ENCODE data around the gene RPF1.

Gene RPF1

GRCh38 chr1:84478876-84479868 is at the start of gene RPF1 (continued):
- TF ChIP-seq BCL11A (tag by site-specific recombination; IDR thresholded peaks at IDR 0.05; ENCODE audit: low read depth) = no peak
- no peak for TF ChIP-seq ZSCAN18 (tag by site-specific recombination; IDR thresholded peaks at IDR 0.05)
- no peak for TF ChIP-seq ZNF266 (tag by site-specific recombination; IDR thresholded peaks at IDR 0.05; ENCODE audit: low read depth)

GRCh38 chr1:84430546-84430945 is 48.5 kb upstream of the RPF1 start:
- Histone ChIP-seq H3K36me3 (ENCODE audit: control insufficient read depth in 2 of 2, insufficient read depth in 1 of 2, low read length in 2 of 2) (no peaks in the 10 kb centered on the region), H3K4me1 (ENCODE audit: control insufficient read depth, insufficient read depth, low read length) (no peaks in the 10 kb centered on the region), H3K4me3 (ENCODE audit: low read depth, low read length) (no peak overlapping the region), H3K27ac (ENCODE audit: extremely low read depth, low read depth, low read length) (no peak overlapping the region), H3K9me3 (ENCODE audit: control insufficient read depth, insufficient read depth, low read depth, low read length) (no peaks in the 10 kb centered on the region)
- TF ChIP-seq ZNF10 (tag by site-specific recombination; IDR thresholded peaks at IDR 0.05) = no peak
- TF ChIP-seq ZXDB (tag by site-specific recombination; IDR thresholded peaks at IDR 0.05) = no peak
- TF ChIP-seq PRDM2 (tag by site-specific recombination; IDR thresholded peaks at IDR 0.05; ENCODE audit: borderline replicate concordance) = no peak
- no peak for TF ChIP-seq ZNF488 (tag by site-specific recombination; IDR thresholded peaks at IDR 0.05)
- ChIA-PET POLR2A (no interaction called here), CTCF (interaction anchor here (0.5 to 0.6 kb wide), 4 partner anchors 19 to 454 kb away, joined by 3 to 4 read pairs (median 3); no protein-coding TSS in a partner anchor)

- H3K27ac ChIP-seq (ENCODE audit: extremely low read depth, low read depth, low read length) = no peak overlapping the region
- no peaks in the 10 kb centered on the region for H3K9me3 ChIP-seq (ENCODE audit: control insufficient read depth, insufficient read depth, low read depth, low read length)
- CTCF ChIA-PET = interaction anchor here (0.6 to 3.1 kb wide), 28 partner anchors 9 to 559 kb away, joined by 3 to 17 read pairs (median 3); partner anchors contain the start of gene PRKACB
- no peak overlapping the region for H3K4me3 ChIP-seq (ENCODE audit: low read depth, low read length)
- no peaks in the 10 kb centered on the region for H3K36me3 ChIP-seq (ENCODE audit: control insufficient read depth in 2 of 2, insufficient read depth in 1 of 2, low read length in 2 of 2)
- POLR2A ChIA-PET = no interaction called here
- no peaks in the 10 kb centered on the region for H3K4me1 ChIP-seq (ENCODE audit: control insufficient read depth, insufficient read depth, low read length)
- TF ChIP-seq REST (tag by site-specific recombination; IDR thresholded peaks at IDR 0.05) (no peak), ZFP37 (tag by site-specific recombination; IDR thresholded peaks at IDR 0.05) (peak; percentile 74; the same call in 1 of the 2 replicates), ZNF10 (tag by site-specific recombination; IDR thresholded peaks at IDR 0.05) (peak; percentile 50; the same call in 1 of the 2 replicates), ZNF660 (tag by site-specific recombination; IDR thresholded peaks at IDR 0.05) (peak; percentile 36; the same call in 1 of the 2 replicates), PATZ1 (tag by site-specific recombination; IDR thresholded peaks at IDR 0.05) (no peak), ZBTB21 (tag by site-specific recombination; IDR thresholded peaks at IDR 0.05) (no peak)
These were observed 45.6 kb upstream of the RPF1 start for GRCh38 chr1:84433258-84434080.
